Panc1 (cell line): ENCODE results near the gene TARBP1. TPM values are rescaled to one million over a fixed set of nuclear protein-coding genes. Genes with fewer than 3 reads are reported as not detected.

ENCODE experiments used
- ATAC-seq: fragments of 200-7000 bp; cut with Tn5 transposase; 2 replicates; pipeline ENCODE4 v1.9.1; 2020; ENCODE audit warnings: mild to moderate bottlenecking, moderate library complexity
- BruUV-seq: library from RNA; stranded (reverse); fragments of 400-500 nt; replicated peaks from 2 replicates; lab custom pipeline; 2021; lab: Mats Ljungman, UMichigan
- CTCF ChIA-PET: fragments of 300-600 bp; sonication (Branson Sonifier 250); formaldehyde crosslinking; loops from one replicate; lab custom pipeline; 2022; ENCODE audit warnings: antibody characterized with exemption; lab: Charles Lee
- POLR2A ChIA-PET: fragments of 300-600 bp; sonication (Branson Sonifier 250); formaldehyde crosslinking; loops from one replicate; lab custom pipeline; 2022; ENCODE audit warnings: antibody characterized with exemption; lab: Charles Lee
- DNase-seq: peaks from one replicate; pipeline ENCODE4 v3.0.0-alpha.2; 2010; ENCODE audit warnings: low read depth, low spot score
- H3K27ac ChIP-seq: 2 replicates; pipeline ENCODE4 v1.5.1; 2011; ENCODE audit warnings: mild to moderate bottlenecking, low read length, inconsistent platforms
- H3K27me3 ChIP-seq: fragments of 200-500 bp; sonication (Bioruptor generic); 2 replicates; pipeline ENCODE4 v1.6.0; 2014; ENCODE audit warnings: low read length, inconsistent platforms; ENCODE audit not compliant: control insufficient read depth, insufficient read depth
- H3K36me3 ChIP-seq: fragments of 200-500 bp; sonication (Bioruptor generic); 2 replicates; pipeline ENCODE4 v1.5.1; 2014; ENCODE audit warnings: inconsistent platforms, mild to moderate bottlenecking, low read length, moderate library complexity; ENCODE audit not compliant: control insufficient read depth, insufficient read depth
- H3K4me1 ChIP-seq: 2 replicates; pipeline ENCODE4 v1.5.1; 2011; ENCODE audit warnings: inconsistent platforms, mild to moderate bottlenecking, low read length, moderate library complexity; ENCODE audit not compliant: control insufficient read depth, insufficient read depth
- H3K4me3 ChIP-seq, 2 experiments: 2 replicates each; pipeline ENCODE4 v1.5.1; 2011 to 2012; ENCODE audit warnings: low read depth in 2 of 2, low read length in 2 of 2, mild to moderate bottlenecking in 2 of 2, inconsistent platforms in 1 of 2, moderate library complexity in 1 of 2
- H3K9me3 ChIP-seq: fragments of 200-500 bp; sonication (Bioruptor generic); 2 replicates; pipeline ENCODE4 v1.5.1; 2014; ENCODE audit warnings: low read depth, mild to moderate bottlenecking, inconsistent platforms, low read length, moderate library complexity; ENCODE audit not compliant: control insufficient read depth, insufficient read depth
- CTCF ChIP-seq: fragments of 450-650 bp; IDR thresholded peaks from 2 replicates; pipeline ENCODE4 v1.5.1; 2017; ENCODE audit warnings: mild to moderate bottlenecking
- POLR2AphosphoS5 ChIP-seq: IDR thresholded peaks from 2 replicates; pipeline ENCODE4 v1.6.1; 2012; ENCODE audit warnings: mild to moderate bottlenecking, low read depth, low read length, moderate library complexity
- REST ChIP-seq, 2 experiments: IDR thresholded peaks; 2 replicates each; pipeline ENCODE4 v1.6.1; 2011 to 2012; ENCODE audit warnings: low read depth in 2 of 2, control low read depth in 1 of 2, low read length in 1 of 2, mild to moderate bottlenecking in 1 of 2, moderate library complexity in 1 of 2; ENCODE audit not compliant: insufficient read depth in 1 of 2
- SIN3A ChIP-seq: IDR thresholded peaks from 2 replicates; pipeline ENCODE4 v1.6.1; 2012; ENCODE audit warnings: low read depth, mild to moderate bottlenecking, low read length, moderate library complexity, borderline replicate concordance; ENCODE audit not compliant: insufficient read depth
- TCF7L2 ChIP-seq: IDR thresholded peaks from 2 replicates; pipeline ENCODE4 v1.6.1; 2011; ENCODE audit warnings: mild to moderate bottlenecking, low read depth, low read length, inconsistent platforms
- in situ Hi-C: cut with HindIII; loops from 2 replicates; pipeline ENCODE4 v1.10.0; 2016; ENCODE audit warnings: low sequenced_read_pairs, low pct_unique_long_range_greater_than_20kb
- intact Hi-C: fragments of 100-400 bp; cut with micrococcal nuclease; formaldehyde crosslinking; loops from one replicate; pipeline ENCODE4 v1.10.0; 2022; ENCODE audit not compliant: unreplicated experiment
- total RNA-seq: library from RNA; stranded (reverse); gene quantifications from one replicate; pipeline ENCODE4 v1.2.1, GENCODE V29; 2021; ENCODE audit not compliant: unreplicated experiment

Gene TARBP1
- total RNA-seq, 1 experiment from 2014 or later = 45.0 TPM

GRCh38 chr1:234460652-234461051 is 18.3 kb downstream of the TARBP1 start:
- H3K27me3 ChIP-seq = no peaks in the 10 kb centered on the region
- DNase-seq (no peak), ATAC-seq (no peak)
- POLR2A ChIA-PET = no interaction called here
- H3K9me3 ChIP-seq = no peaks in the 10 kb centered on the region
- BruUV-seq = no TSS peak
- CTCF ChIA-PET = no interaction called here
- H3K27ac ChIP-seq = no peak overlapping the region
- TF ChIP-seq CTCF (no peak), SIN3A (no peak), POLR2AphosphoS5 (no peak), REST (IDR thresholded peaks at IDR 0.05; ENCODE audit: insufficient read depth in 1 of 2, low read depth in 2 of 2, low read length in 1 of 2) (no peak), TCF7L2 (no peak)
- H3K36me3 ChIP-seq = peaks cover 32% of the 10 kb centered on the region
- no peak overlapping the region for H3K4me3 ChIP-seq
- in situ Hi-C loops (no loop called here), intact Hi-C loops (no loop called here)
- 0 out of 2 replicates have a peak, but pooled peaks cover 6% of the 10 kb centered on the region for H3K4me1 ChIP-seq

GRCh38 chr1:234458352-234459017 is 20.5 kb downstream of the TARBP1 start:
- ChIA-PET CTCF (no interaction called here), POLR2A (no interaction called here)
- ATAC-seq = no peak
- no peak overlapping the region for H3K4me3 ChIP-seq
- H3K27ac ChIP-seq = no peak overlapping the region
- H3K4me1 ChIP-seq = 0 out of 2 replicates have a peak, but pooled peaks cover 6% of the 10 kb centered on the region
- intact Hi-C loops (no loop called here), in situ Hi-C loops (no loop called here)
- H3K9me3 ChIP-seq = no peaks in the 10 kb centered on the region
- no TSS peak for BruUV-seq
- DNase-seq = no peak
- peaks cover 12% of the 10 kb centered on the region for H3K36me3 ChIP-seq
- no peaks in the 10 kb centered on the region for H3K27me3 ChIP-seq
- TF ChIP-seq TCF7L2 (peak; percentile 53; the same call in 1 of the 2 replicates), SIN3A (no peak)

GRCh38 chr1:234454926-234455325 is 24.1 kb downstream of the TARBP1 start:
- POLR2A ChIA-PET = no interaction called here

More at GRCh38 chr1:234454926-234455325, 24.1 kb downstream of the TARBP1 start:
- TF ChIP-seq TCF7L2 = no peak
- no peak for TF ChIP-seq CTCF
- TF ChIP-seq REST (IDR thresholded peaks at IDR 0.05; ENCODE audit: insufficient read depth in 1 of 2, low read depth in 2 of 2, low read length in 1 of 2) = no peak
- no peak for TF ChIP-seq POLR2AphosphoS5
- TF ChIP-seq SIN3A = no peak
- Histone ChIP-seq H3K4me1 (0 out of 2 replicates have a peak, but pooled peaks cover 6% of the 10 kb centered on the region), H3K27ac (no peak overlapping the region), H3K9me3 (no peaks in the 10 kb centered on the region), H3K27me3 (no peaks in the 10 kb centered on the region), H3K36me3 (peaks cover 22% of the 10 kb centered on the region), H3K4me3 (no peak overlapping the region)
- CTCF ChIA-PET = no interaction called here
- no peak for DNase-seq
- in situ Hi-C loops (no loop called here), intact Hi-C loops (no loop called here)
- no peak for ATAC-seq
- BruUV-seq = no TSS peak
